Astrocyte of the cerebellum (primary cell): ENCODE results near the gene PEX3.
"Not testable (repeated sequence)": the region's sequence is repeated elsewhere in the genome, so short reads cannot be mapped to it uniquely, and the experiment has no call there.

Experiments used
- DNase-seq: peaks from one replicate; pipeline ENCODE4 v3.0.0-alpha.2; 2011; ENCODE audit warnings: low read depth
- H3K4me3 ChIP-seq: 2 replicates; pipeline ENCODE4 v1.5.1; 2011; ENCODE audit warnings: mild to moderate bottlenecking, low read depth, low read length, moderate library complexity
- in situ Hi-C: cut with HindIII; loops from 2 replicates; pipeline ENCODE4 v1.10.0; 2017; ENCODE audit warnings: low sequenced_read_pairs
- TF ChIP-seq, protein P1 (sequence below): IDR thresholded peaks from 2 replicates; pipeline ENCODE4 v1.5.1; 2012; ENCODE audit warnings: low read length, low read depth, moderate library complexity, mild to moderate bottlenecking; ENCODE audit errors: missing control alignments

Gene PEX3

GRCh38 chr6:143441680-143442545 is 8.7 kb upstream of the PEX3 start:
- no peak overlapping the region for H3K4me3 ChIP-seq
- in situ Hi-C loops = no loop called here
- TF ChIP-seq, protein P1, sequence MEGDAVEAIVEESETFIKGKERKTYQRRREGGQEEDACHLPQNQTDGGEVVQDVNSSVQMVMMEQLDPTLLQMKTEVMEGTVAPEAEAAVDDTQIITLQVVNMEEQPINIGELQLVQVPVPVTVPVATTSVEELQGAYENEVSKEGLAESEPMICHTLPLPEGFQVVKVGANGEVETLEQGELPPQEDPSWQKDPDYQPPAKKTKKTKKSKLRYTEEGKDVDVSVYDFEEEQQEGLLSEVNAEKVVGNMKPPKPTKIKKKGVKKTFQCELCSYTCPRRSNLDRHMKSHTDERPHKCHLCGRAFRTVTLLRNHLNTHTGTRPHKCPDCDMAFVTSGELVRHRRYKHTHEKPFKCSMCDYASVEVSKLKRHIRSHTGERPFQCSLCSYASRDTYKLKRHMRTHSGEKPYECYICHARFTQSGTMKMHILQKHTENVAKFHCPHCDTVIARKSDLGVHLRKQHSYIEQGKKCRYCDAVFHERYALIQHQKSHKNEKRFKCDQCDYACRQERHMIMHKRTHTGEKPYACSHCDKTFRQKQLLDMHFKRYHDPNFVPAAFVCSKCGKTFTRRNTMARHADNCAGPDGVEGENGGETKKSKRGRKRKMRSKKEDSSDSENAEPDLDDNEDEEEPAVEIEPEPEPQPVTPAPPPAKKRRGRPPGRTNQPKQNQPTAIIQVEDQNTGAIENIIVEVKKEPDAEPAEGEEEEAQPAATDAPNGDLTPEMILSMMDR = no peak
- DNase-seq = peak; percentile 44

DNA sequence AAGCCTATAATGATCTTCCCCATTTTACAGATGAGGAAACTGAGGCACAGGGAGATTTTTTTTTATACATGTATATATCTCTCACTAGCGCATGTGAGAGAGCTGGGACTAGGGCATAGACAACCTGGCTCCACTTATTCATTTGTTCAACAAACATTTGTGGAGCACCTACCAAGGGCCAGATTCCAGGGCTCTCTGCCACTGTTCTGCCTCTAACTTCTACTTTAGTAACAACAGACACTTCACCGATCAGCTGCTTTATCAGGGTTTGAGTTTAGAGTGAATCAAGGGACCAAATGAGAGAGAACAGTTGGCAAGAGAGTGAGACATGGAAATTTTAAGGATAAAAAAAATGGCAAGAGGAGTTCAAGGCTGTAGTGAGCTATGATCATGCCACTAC is 7.5 kb upstream of the PEX3 start:
- no peak overlapping the region for H3K4me3 ChIP-seq
- no peak for DNase-seq
- TF ChIP-seq, protein P1 = no peak
- in situ Hi-C loops = no loop called here

- in situ Hi-C loops, DNase-seq, H3K4me3 ChIP-seq: not testable (repeated sequence)
Observed at GRCh38 chr6:143447865-143448264, 2.7 kb upstream of the PEX3 start.

DNA sequence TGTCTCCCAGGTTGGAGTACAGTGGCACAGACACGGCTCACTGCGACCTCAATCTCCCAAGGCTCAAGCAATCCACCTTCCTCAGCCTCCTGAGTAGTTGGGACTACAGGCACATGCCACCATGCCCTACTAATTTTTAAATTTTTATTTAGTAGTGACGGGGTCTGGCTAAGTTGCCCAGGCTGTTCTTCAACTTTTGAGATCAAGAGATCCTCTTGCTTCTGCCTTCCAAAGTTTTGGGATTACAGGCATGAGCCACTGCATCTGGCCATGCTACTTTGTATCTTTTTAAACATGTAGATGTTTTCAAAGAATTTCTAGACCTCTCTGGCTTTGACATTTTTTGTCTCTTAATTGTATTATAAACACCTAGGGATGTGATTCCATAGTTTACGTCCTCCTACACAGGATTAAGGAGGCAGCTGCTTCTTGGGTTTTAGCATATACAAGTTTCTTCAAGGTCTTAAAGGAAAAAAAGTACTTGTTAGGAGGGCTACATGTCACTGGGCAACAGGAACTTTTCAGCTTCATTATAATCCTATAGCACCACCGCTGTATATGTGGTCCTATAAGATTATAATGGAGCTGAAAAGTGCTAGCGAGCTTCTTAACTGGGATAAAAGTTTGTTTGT is 1.4 kb upstream of the PEX3 start:
- TF ChIP-seq, protein P1 = no peak
- no peak for DNase-seq
- peak overlapping the region; percentile 97 for H3K4me3 ChIP-seq
- in situ Hi-C loops = no loop called here

- DNase-seq = peak; percentile 15
- in situ Hi-C loops = no loop called here
- TF ChIP-seq, protein P1 = no peak
- peak overlapping the region; percentile 97 for H3K4me3 ChIP-seq
Observed at GRCh38 chr6:143449714-143450452, 722 bp upstream of the PEX3 start.

GRCh38 chr6:143451531-143451930 is 926 bp downstream of the PEX3 start:
- peak overlapping the region; percentile 97 for H3K4me3 ChIP-seq
- DNase-seq = no peak
- TF ChIP-seq, protein P1 = no peak
- in situ Hi-C loops = no loop called here
